GM18951 (cell line): ENCODE measurements around the gene GGTLC2.
"Not testable (repeated sequence)": the region's sequence is repeated elsewhere in the genome, so short reads cannot be mapped to it uniquely, and the experiment has no call there.

ENCODE experiments used
- POLR2A ChIP-seq: IDR thresholded peaks from 4 replicates; pipeline ENCODE4 v1.6.1; 2011; ENCODE audit warnings: mild to moderate bottlenecking; ENCODE audit not compliant: insufficient read length, insufficient read depth; ENCODE audit errors: extremely low read depth
- in situ Hi-C: fragments of 300-500 bp; cut with MboI; formaldehyde crosslinking; loops from one replicate; pipeline ENCODE4 v1.12.0; 2022; ENCODE audit warnings: low sequenced_read_pairs, mixed read lengths, inconsistent platforms; ENCODE audit not compliant: unreplicated experiment

The GGTLC2 gene

DNA sequence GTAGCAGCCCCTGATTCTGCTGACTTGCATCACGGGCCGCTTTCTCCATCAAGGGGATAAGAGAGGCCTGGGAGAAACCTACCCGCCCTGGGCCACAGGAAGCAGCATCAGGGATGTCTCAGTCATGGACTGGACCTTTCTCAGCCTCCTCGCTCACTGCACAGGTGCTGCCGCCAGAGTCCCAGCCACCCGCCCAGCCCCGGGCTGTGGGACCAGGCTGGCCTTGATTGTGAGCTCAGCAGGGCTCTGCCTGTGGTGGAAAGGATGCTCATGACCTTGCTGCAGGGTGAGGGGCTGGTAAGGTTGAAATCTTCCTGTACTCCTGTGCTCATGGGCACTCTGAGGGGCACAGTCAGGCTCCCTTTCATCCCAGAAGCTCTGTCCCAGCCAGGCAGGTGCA lies 26.0 kb upstream of the GGTLC2 start:
- no peak for TF ChIP-seq POLR2A
- in situ Hi-C loops = no loop called here

- no peak for TF ChIP-seq POLR2A
- in situ Hi-C loops = no loop called here
Observed at GRCh38 chr22:22618923-22619322, 25.5 kb upstream of the GGTLC2 start.

- TF ChIP-seq POLR2A = no peak
- in situ Hi-C loops = no loop called here
Observed at GRCh38 chr22:22619765-22620414, 24.5 kb upstream of the GGTLC2 start.

- in situ Hi-C loops = loop anchor here (25.0 kb wide), 1 partner anchor 2008 kb away; no protein-coding TSS in a partner anchor
Observed at GRCh38 chr22:22628546-22629495, 15.6 kb upstream of the GGTLC2 start.

GRCh38 chr22:22631223-22631652 lies 13.2 kb upstream of the GGTLC2 start:
- in situ Hi-C loops = loop anchor here (5.0 to 25.0 kb wide), 2 partner anchors 681 to 2006 kb away; no protein-coding TSS in a partner anchor

DNA sequence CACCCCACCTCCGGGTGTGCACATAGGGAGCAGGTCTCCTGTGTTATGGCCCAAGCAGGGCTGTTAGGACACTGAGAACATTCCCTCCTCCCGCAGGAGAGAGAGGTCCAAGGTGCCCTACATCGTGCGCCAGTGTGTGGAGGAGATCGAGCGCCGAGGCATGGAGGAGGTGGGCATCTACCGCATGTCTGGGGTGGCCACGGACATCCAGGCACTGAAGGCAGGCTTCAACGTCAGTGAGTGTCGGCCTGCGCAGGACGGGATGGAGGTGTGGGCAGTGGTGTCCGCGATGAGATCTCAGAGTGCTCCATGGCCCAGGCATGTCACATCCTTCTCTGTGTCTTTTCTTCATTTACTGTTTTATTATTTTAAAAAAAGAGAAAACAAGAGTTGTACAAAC lies 12.2 kb upstream of the GGTLC2 start:
- in situ Hi-C loops = loop anchor here (5.0 to 25.0 kb wide), 2 partner anchors 680 to 2005 kb away; no protein-coding TSS in a partner anchor

DNA sequence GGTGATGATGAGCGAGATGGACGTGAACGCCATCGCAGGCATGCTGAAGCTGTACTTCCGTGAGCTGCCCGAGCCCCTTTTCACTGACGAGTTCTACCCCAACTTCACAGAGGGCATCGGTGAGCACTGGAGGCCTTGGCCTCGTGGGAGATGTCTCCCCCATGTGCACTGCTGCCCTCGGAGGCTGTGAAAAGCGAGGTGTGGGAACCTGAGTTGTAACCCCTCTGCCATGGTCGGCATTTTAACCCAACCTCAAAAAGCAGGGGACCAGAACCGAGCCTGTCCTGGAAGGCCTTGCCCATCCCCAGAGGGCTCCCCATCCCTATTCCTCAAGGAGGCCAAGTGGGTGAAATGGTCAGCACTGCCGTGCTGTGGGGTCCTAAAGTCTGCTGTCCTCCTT lies 10.9 kb upstream of the GGTLC2 start:
- in situ Hi-C loops = loop anchor here (5.0 to 25.0 kb wide), 2 partner anchors 679 to 2004 kb away; no protein-coding TSS in a partner anchor

DNA sequence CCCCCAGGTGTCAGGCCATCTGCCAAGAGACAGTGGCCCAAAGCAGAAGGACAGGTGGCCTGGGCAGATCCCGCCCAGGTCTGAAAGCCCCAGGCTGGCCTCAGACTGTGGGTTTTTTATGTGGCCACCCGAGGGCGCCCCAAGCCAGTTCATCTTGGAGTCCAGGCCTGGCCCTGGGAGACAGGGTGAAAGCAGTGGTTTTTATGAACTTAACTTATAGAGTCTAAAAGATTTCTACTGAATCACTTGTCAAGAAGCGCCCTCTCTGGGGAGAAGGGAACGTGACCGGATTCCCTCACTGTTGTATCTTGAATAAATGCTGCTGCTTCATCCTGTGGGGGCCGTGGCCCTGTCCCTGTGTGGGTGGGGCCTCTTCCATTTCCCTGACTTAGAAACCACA lies 8.2 kb upstream of the GGTLC2 start:
- in situ Hi-C loops = loop anchor here (25.0 kb wide), 1 partner anchor 2001 kb away; no protein-coding TSS in a partner anchor

DNA sequence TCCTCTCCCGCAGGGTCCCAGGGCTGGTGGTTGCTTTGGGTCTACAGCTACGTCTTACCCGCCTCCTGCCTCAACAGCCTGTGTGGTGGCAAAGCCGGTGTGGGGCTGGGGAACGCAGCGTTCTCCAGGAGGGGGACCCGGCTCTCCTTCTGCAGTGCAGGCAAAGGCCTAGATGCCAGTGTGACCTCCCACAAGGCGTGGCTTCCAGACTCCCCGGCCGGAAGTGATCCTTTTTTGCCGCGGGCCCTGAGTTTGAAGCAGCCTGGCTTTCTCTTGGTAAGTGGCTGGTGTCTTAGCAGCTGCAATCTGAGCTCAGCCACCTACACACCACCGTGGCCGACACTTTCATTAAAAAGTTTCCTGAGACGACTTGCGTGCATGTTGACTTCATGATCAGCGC lies 6.1 kb upstream of the GGTLC2 start:
- in situ Hi-C loops = loop anchor here (25.0 kb wide), 1 partner anchor 1999 kb away; no protein-coding TSS in a partner anchor

DNA sequence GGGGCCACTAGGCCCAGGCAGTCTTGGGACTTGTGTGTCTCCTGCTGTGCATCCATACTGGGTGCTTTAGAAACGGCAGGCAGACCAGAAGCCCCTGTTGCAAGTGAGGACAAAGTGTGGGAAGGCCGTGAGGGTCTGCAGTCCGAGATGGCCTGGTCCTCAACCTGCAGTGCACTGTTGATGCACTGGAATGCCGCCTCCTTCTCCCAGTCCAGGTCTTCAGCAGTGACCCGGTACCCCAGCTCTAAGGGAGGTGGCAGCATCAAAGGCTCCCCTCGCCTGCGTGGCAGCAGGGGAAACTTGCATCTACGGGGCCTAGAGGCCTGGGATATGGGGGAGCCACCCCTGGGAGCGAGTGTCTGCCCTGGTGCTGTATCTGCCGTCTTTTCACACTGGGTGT lies 2.2 kb upstream of the GGTLC2 start:
- in situ Hi-C loops = loop anchor here (25.0 kb wide), 1 partner anchor 1995 kb away; no protein-coding TSS in a partner anchor

GRCh38 chr22:22645969-22646368 lies 1.6 kb downstream of the GGTLC2 start:
- in situ Hi-C loops = loop anchor here (25.0 kb wide), 1 partner anchor 1991 kb away; no protein-coding TSS in a partner anchor

- in situ Hi-C loops = loop anchor here (25.0 kb wide), 1 partner anchor 1989 kb away; no protein-coding TSS in a partner anchor
Observed at GRCh38 chr22:22647952-22648351, 3.5 kb downstream of the GGTLC2 start.

DNA sequence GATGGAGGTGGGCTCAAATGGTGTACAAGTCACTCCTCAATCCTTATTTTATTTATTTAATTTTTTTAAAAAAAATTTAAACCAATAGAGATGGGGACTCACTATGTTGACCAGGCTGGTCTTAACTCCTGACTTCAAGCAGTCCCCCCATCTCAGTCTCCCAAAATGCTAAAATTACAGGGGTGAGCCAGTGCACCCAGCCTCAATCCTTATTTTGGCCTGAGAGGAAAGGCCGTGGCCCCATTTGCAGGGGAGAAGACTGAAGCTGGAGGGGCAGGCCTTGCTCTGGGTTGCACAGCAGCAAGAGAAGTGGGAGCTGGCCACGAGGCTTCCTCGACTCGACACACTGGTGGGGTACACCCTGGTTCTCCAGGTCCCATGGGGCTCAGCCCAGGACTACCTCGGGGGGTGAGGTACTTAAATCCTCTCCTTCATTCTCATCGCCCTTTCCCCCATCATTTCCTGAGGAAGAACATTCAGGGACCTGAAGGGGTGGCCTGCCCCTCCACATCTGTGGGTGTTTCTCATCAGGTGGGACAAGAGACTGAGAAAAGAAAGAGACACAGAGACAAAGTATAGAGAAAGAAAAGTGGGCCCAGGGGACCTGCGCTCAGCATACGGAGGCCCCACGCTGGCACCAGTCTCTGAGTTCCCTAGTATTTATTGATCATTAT lies 4.6 kb downstream of the GGTLC2 start:
- in situ Hi-C loops = loop anchor here (25.0 kb wide), 1 partner anchor 1988 kb away; no protein-coding TSS in a partner anchor

GRCh38 chr22:22649761-22650160 lies 5.3 kb downstream of the GGTLC2 start:
- in situ Hi-C loops = loop anchor here (25.0 kb wide), 1 partner anchor 1988 kb away; no protein-coding TSS in a partner anchor

GRCh38 chr22:22650398-22650797 lies 6.0 kb downstream of the GGTLC2 start:
- in situ Hi-C loops = not testable (repeated sequence)

DNA sequence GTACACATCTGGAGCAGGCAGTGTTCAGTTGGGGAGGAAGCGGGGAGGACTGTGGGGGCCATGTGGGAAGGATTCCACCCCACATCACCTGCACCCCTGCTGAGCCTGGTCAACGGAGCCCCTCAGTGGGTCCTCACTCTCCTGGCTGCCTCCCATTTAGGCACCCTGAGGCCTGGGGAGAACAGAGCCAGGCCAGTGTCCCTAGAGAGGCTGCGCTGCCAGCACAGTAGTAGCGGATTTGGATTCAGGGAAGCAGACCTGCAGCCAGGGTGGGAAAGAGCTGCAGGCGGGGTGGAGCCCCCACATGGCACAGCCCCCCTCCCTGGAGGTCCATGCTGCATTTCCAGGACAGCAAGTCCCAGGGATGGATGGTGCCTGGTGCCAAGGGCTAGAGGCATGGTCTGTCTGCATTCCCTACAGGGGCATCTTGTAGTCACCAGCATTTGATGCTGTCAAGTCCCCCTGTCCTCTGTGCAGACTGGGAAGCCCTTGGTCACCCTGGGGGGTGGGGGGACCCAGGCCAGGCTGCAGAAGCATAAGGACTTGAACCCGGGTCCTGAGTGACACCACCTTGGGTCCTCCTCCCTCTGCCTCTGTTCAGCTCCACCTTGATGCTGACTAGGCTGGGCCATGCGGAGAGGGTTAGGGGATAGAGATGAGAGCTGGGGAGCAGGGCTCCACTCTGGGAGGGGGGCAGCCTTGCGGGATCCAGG lies 6.5 kb downstream of the GGTLC2 start:
- in situ Hi-C loops = not testable (repeated sequence)

GRCh38 chr22:22651593-22651992 lies 7.2 kb downstream of the GGTLC2 start:
- in situ Hi-C loops = not testable (repeated sequence)

GRCh38 chr22:22652102-22652501 lies 7.7 kb downstream of the GGTLC2 start:
- in situ Hi-C loops = not testable (repeated sequence)

DNA sequence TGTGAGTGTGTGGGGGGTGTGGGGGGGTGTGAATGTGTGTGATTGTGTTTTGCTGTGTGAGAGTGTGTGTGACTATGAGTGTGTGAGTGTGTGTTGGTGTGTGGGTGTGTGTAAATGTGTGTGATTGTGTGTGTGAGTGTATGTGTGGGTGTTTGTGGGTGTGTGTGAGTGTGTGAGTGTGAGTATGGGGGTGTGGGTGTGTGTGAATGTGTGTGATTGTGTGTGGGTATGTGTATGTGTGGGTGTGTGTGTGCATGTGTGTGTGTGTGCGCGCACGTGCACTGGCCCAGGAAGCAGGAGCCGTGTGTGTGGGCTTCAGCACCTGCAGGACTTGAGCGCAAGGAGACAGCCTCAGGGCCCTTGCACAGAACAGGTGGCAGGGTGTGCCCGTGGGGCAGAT lies 8.2 kb downstream of the GGTLC2 start:
- in situ Hi-C loops = not testable (repeated sequence)
